NCI-H1694 treated with DMSO at 0.1 percent for 48 hours (cell line): ENCODE data around the gene ANKS1B.
A peak's percentile ranks its signal among the peaks of the same experiment; 100 is the strongest.

Experiments
- DNase-seq: peaks from one replicate; lab custom pipeline; 2025; lab: John Stamatoyannopoulos, UW

ANKS1B gene

DNA sequence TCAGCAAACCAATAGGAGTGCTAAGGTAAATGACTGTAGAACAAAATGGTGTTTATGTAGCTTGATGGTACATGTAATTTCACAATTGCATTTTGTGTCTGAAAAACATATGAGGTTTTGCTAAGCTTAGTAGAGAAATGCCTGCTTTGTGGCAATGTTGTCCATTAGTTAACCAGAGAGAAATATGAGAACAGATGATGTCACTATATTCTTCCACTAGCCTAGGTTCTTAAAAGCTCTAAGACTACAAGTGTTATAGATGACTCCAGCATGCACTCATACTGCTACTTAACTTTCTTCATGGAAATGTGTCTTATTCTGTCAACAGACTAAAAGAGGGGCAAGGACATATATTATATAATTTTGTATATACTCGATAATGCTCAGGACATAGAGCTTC lies 1030.2 kb downstream of the ANKS1B start:
- no peak for DNase-seq

DNA sequence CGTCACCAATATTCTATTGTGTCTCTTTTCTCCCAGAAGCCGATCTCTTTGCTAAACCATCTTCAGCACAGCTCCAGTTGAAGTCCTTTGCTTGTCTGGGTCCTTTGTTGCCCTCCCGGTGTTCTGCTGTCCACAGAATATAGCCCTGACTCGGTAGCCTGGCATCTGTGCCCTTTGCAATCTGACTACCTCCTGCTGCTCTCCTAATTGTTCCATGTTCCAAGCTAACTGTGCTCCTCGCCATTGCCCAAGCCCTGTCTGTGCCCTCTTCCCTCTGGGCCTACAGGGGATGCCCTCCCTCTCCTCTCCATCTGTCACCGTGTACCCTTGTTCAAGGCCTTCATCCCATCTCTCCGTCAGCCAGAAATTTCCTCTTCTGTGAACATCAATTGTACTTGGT lies 1033.3 kb downstream of the ANKS1B start:
- DNase-seq: peak; percentile 35

DNA sequence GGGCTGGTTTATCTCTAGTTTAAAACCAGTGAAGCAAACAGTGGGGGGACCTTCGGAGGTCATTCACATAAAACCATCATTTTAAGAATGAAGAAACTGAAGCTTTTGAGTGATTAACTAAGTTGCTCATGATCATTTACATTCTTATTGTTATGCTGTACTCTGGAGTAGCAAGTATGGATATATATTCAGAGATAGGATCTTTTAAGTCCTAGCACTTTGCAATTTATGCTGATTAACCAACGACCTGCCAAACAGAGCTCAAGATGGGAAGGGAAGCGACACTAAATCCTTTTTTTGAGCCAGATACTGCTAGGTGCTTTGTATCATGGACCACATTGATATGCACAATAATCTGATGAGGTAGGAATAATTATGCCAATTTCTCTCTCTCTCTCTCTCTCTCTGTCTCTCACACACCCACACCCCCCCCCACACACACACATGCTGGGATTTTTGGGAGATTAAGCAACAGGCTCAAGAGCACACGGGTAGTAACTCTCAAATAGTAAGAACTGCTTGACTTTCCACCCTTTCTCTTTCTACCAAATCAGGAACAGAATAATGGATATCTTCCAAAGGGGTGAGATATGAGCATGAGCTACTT lies 1036.3 kb downstream of the ANKS1B start:
- no peak for DNase-seq

DNA sequence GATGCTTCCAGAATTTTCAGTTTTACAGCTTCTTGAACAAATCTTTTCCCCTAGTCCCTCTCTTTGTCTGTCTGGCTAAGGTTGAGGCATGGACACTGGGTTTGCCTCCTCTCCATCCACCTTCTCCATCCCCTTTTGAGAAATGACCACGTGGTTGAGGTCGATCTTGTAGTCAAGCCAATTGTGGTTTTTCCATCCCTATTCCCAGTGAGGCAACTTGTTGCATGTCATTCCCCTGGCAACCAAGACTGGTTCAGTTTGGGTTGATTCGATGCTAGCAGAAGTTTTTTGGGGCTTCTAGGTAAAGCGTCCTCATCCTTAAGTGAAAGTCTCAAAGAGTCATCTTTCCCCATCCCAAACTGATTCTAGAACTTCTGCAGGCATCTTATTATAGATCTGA lies 1038.9 kb downstream of the ANKS1B start:
- no peak for DNase-seq

DNA sequence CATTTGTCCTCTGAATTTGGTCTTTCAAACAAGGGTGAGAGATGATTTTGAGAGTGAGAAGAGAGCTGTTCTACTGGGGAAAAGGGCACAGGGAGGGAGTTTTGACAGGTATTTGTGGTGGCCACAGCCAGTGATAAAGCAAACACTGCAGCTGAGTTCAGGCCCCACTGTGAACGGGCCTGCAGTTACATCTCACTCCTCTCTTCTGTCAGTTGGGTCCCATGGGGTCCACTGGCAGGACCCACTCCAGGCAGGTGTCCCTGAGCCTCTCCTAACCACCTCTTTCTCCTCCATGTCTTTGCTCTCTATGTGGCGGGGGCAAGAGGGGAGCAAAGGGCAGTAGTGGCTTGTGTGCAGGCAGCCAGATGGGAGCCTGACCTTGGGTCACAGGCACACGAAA lies 1044.8 kb downstream of the ANKS1B start:
- DNase-seq: no peak

DNA sequence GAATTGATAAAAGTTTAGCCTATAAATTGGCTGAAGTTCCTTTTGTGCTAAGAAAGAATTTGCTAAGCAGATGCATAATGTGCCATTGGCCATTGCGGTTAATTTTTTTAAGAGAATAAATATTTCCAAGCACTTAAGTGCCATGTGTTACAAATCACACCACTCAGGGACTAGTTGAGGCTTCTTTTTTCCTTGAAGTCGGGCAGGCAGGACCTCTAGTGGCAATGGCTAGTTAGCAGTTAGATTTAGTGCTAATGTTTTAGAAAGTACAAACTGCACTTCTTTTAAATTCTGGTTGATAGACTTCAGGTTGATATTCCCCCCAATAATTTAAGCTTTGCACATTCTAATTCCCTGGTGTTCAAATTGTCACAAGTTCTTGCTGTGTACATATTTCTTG lies 1045.4 kb downstream of the ANKS1B start:
- DNase-seq: no peak

DNA sequence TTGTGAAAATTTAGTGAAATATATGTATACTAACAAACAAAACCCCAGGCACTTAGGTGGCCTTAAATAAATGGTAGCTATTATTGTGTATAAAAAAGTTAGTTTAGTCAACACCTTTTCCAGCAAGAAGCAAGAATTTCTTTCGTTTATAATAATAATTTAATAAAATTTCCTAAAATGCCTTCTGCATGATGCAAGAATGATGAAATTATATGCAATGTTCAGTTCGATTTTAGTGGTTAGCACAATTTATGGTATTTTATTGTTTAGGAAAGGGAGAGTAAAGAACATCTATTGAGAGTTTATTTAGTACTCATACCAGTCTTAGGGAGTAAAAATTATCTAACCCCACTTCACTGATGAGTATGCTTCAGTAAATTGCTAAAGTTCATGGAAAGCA lies 1048.9 kb downstream of the ANKS1B start:
- DNase-seq: no peak

DNA sequence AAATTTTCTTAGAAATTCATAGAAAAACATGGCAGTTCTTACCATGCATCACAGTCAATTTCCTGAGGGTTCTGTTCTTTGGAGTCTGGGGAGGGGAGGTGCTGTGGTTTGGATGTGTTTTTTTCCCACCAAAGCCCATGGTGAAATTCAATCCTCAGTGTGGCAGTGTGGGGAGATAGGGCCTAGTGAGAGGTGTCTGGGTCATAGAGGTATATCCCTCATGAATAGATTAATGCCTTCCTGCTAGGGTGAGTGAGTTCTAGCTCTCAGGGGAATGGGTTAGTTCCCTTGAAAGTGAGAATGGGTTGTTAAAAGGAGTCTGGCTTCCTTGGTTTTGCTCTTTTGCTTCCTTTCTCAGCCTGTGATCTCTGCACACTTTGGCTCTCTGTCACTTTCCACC lies 1061.9 kb downstream of the ANKS1B start:
- no peak for DNase-seq

DNA sequence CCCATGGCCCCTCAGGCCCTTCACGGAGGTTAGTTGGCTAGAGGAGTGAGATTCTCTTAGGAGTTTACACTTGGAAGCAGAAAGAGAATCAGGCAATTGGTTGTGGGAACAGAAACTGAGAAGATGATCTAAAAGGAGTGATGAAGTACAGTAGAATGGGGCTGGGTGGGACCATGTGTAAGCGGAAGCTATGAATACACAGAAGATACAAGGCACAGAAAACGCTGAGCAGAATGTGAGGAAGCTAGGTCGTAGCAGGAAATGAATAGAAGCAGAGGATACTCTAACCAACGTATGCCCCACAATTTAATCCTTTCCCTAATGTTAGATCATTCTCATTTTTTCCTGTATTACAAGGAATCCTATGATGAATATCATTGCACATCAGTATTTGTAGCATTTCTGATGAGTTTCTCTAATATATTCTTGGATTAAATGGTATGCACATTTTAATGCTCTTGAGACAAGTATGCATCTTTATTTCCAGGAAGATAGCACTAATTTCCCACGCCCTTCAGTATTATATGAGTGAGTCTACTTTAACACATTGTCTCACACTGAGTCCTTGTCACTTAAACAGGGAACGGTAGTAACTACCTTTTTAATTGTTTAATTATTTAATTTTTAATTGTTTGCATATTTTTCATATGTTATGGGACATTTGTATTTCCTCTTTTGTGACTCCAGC lies 1066.4 kb downstream of the ANKS1B start:
- DNase-seq: no peak

DNA sequence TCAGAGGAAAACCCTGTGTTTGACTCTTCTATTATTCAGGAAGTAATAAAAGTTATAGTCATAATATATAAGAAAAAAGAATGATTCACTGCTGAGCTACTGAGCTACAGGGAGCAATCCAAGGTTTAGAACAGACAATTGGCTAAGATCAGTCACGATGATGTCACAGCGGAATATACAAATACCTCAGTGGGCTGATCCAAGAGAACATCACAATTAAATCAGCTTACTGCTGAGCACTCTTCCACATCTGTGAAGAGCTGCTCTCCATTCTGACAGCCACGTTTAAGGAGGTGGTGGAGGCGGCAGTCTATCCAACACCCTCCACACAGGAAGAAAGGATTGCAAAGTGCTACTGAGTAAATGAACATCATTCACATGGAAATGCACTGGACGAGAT lies 1068.6 kb downstream of the ANKS1B start:
- DNase-seq: no peak

DNA sequence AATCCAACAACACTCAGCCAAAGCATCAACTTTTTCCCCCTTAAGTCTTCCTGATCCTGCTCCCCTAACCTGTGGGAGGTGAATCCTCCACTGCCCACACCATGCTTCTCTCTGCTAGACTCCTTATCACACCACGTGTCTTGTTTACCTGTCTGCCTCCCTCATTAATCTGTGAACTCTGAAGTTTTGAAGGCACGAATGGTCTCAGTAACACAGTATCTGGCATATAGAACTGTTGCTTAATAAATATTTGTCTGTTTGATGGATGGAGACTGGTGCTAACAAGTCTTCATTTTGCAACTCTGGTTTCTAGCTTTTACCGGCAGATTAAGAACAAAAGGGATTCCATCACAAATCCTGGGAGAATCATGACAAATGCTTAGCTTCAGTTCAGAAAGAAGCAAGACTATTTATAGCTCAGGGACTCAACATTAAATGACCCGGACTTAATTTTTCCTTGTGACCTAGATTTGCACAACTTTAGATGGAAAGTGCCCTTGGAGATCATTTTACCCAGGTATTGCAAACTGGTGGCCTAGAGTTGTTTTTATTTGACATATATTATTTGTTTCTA lies 1072.2 kb downstream of the ANKS1B start:
- no peak for DNase-seq

DNA sequence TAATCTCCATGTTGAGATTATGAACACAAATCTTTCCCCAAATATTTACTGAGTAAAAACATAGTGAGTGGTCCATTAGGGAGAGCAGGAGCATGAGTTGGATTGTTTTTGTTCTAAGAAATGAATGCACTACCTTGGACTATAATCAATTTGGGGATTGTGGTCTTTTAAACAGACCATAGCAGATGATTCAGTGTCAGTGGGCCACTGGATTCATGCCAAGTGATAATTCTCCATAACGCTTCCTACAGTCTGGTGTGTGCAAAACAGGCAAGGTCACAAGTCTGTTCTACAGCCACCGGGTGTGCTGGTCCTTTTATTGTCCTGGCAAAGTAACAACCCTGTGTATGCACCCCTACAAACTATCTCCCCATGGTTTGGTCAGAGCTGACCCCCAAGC lies 1073.3 kb downstream of the ANKS1B start:
- DNase-seq: peak; percentile 5

DNA sequence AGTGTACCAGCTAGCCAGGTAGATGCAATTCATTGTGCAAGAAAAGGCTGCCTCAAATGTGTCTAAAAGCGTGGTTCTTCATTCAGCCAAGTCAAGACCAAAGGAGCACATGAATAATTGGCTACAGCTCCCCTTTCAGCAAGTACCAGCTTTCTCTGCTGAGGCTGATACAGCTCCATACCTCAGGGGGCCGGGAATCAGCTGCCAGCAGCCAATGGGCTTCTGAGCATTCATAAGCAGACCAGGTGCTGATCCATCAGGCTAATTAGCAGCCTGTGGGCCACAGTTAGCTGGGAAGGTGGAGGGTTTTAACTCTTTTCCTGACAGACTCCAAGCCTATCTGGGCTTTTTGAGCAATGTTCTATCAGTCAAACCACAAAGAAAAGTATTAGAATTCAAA lies 1075.0 kb downstream of the ANKS1B start:
- DNase-seq: peak; percentile 16

DNA sequence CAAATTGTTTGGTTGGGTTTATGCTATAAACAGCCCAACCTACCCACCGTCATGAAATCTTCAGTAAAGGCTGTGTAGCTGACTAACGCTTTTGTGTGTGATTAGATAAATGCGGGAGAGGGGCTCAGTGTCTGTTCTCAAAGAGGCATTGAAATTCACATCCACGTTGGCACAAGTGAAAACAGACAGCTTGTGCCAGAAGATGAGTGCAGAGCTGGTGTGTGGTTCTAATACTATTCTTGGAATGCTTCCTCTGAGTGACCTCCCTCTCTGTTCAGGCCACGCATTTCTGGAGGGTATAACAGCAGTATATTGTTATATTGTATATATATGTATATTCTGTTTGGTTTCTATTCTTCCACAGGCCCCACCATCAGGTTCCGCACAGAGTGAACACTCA lies 1075.9 kb downstream of the ANKS1B start:
- no peak for DNase-seq

DNA sequence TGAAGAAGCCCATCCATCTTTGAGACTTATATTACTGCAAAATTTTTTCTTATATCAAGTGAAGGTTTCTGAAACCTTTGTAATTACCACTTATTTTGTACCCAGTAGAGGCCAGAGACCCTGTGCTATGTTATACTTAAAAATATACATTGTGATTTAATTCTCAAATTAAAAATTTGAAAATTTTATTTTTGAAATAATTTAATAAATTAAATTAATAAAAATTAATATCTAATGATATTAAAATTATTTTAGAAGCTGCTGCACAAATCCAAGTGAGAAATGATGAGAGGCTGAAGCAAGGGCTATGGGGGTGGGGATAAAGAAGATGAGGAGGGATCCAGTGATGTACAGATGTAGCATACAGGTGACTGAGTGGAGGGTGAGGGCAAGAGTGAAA lies 1080.9 kb downstream of the ANKS1B start:
- no peak for DNase-seq

DNA sequence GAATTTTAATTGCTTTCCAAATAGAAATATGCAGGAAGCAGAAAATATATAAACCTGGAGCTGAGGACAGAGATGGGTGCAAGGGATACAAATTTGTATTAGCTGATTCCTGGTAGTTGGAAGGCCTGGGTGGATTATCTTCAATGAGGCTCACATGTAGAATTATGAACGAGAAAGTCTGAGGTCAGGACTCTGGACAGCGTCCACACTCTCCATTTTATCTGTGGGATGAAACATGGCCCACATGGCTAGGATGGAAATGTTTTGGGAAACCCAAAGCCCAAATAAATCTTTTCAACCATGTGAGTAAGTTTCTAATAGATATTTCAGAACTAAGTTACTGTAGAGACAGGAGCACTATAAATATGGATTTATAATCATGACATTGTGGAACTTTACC lies 1083.5 kb downstream of the ANKS1B start:
- no peak for DNase-seq

DNA sequence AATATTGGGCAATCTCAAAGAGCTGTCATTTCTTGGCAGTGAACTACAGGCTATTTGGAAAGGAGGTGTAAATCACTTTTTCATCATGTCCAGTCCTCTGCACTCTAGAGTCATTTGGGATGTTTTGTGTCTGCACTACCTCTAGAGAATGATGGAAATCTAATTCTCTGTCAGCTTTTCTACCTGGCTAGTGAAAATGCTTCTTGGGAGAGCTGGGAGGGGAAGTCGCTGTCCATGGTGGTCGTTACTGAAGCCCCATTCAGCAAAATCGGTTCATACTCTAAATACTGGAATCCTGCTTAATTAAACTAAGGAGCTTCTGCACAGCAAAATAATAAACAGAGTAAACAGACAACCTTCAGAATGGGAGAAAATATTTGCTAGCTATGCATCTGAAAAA lies 1087.8 kb downstream of the ANKS1B start:
- DNase-seq: no peak

DNA sequence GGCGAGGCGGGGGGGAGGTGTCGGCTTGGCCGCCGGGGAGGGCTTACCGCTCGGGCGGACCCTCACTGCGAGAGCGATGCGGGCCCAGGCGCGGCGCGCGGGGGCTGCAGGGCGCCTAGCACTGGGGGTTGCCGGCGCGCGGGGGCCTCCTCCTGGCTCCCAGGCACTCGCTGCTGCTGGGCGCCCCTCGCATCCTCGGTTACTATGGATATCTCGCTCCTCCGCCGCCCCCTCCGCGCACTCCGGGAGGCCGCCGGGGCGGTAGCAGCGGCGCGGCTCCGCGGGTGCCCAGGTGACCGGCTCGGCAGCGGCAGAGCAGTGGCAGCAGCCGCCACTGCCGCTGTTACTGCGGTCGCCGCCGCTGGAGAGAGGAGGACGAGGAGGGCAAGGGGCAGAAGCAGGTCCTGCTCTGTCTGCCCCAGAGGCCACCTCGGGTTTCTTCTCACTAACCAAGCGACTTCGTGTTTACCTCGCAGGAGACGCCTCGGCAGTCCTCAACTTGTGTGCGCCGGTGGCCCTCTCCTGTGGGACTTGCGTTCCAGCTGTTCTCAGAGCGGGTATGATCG lies 1089.6 kb downstream of the ANKS1B start:
- DNase-seq: no peak

DNA sequence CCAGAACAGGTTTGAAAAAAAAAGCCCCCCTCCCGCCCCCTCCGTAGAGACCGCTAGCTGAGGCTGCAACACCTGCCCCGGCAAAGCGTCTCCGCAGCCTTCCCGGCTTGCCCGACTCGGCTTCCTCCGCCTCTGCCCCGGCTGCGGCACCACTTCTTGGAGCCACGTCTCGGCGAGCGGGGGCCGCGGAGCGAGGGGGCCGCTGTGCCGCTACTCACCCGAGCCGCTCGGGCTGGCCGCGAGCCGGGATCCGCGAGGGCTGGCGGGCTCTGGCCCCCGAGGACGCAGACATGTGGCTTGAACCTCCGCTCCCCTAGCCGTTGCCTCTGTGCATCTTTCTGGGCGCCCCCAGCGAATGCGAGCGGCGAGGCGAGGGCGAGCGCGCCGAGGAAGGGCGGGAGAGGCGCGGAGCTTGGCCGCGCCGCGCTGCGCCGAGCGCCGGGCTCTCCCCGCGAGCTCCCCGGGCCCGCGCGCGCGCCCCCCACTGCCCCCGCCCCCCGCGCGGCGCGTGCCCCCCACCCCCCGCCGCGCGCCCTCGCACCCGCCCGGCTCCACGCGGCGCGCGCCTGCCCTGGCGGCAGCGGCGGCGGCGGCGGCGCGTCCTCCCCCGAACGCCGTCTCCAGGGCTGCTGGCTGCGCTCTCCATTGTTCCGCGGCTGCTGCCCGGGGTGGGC lies 1090.2 kb downstream of the ANKS1B start:
- DNase-seq: peak; percentile 8

DNA sequence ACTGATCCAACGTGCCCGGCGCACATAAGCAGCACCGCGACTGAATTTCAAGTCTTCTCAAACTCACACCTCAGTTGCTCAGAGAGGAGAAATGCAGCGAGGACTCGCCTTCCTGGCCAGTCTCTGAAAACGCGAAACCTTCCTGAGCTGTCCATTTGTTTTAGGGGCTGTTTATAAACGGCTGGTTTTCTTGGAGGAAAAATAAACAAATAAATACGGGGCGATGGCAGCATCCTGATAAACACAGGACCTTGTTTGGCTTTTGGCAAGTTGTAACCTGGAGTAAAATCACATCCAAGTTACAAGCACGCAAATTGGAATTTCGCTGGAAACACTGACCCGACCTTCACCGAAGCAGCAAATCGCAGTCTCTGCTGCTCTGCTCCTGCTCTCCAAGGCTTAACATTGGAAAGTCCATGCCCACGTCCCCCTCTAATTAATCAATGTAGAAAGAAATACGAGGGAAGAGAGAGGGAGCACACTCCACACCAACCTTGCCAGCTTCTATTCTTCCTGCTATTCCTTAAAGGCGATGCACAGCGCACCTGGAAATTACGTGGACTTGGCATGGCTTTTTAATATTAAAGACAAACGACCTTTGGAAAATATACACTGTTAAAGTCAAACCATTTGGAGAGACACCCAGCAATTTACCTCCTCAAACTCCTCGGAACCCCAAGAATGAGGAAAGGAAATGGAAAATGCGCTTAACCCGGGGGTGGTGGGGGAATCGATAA lies 1090.9 kb downstream of the ANKS1B start:
- DNase-seq: no peak

DNA sequence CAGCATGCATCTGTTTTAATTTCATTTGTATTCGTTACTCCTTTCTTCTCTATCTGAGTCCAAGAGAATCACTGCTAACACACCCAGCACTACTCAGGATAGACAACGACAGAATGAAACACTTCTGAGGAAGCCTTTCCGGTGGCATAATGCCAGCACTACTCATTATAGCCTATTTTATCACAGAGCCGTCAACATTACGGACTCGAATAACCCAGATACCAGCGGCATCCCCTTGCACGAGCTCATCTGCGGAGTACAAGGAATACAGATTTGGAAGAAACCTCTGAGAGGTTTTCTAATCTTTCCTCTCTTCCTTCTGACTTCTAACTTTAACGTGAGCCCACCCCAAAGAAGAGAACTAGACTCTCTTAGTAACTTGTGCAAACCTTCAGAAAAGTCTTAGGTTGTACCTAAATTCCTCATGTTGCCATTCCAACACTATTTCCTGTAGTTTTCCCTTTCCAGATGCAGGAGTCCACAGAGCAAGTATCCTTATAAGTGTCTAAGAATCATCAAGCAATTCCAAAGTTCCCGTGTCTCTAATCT lies 1091.5 kb downstream of the ANKS1B start:
- DNase-seq: no peak

DNA sequence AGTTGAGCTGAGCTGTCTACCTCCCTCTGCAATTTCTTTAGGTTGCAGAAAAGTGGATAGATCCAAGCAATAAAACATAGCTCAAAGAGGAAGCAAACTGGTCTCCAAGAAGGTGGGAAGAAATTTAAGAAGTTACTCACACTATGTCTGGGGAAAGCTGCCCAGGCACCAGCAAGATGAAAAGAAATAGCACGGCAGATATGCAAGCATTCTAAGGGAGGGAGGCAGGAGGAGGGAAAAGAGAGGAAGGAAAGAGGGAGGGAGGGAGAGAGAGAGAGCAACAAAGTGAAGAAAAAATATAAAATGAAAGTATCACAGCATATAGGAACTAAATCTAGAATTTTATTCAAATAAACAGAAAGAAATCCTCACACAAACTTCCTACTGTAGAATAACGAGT lies 1099.0 kb downstream of the ANKS1B start:
- DNase-seq: no peak
